HG02981 (cell line): Measurements from ENCODE around the gene EDAR.

Experiments used
- ATAC-seq: cut with Tn5 transposase; IDR thresholded peaks from one replicate; pipeline ENCODE4 v1.9.1; 2021; ENCODE audit warnings: mild to moderate bottlenecking, moderate library complexity; ENCODE audit not compliant: unreplicated experiment

Gene EDAR

DNA sequence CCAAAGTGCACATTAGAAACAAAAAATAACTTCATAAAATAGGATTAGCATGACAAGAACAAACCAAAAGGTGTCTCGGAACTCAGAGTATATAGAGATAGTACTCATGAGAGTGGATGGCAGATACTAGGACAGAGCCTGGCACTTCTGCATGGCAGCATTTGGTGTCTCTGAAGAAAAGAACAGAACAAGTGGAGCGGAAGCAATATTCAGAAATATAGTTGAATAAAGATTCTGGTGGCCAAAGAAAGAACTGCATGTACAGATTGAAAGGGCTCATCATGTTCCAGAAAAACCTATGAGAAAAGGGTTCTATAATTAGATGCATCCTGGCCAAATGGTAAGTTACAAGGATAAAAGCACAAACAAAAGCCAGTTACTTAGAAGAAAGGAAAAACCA lies 111.5 kb downstream of the EDAR start:
- no peak for ATAC-seq

- no peak for ATAC-seq
These were observed 118.9 kb downstream of the EDAR start for GRCh38 chr2:108870069-108870644.

- ATAC-seq = no peak
These were observed 119.5 kb downstream of the EDAR start for GRCh38 chr2:108869542-108869941.

DNA sequence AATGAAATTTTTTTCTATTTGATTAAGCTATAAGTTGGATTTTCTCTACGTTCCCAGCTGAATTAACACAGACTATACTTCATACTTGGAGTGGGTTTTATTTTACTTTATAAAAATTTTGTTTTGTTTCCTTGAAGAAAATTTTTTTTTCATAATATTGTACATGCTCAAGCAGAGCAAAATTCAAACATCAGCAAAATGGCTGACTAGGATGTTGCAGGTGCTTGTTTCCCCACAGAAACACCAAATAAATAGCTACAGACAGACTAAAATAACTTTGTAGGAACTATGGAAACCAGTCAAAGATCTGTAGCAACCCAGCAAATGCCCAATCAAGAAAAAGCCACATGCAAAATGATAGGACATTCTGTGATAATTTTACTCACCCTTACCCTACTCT lies 120.1 kb downstream of the EDAR start:
- no peak for ATAC-seq

GRCh38 chr2:108866041-108866440 lies 123.0 kb downstream of the EDAR start:
- ATAC-seq = no peak

GRCh38 chr2:108858894-108859293 lies 130.1 kb downstream of the EDAR start:
- ATAC-seq = no peak

GRCh38 chr2:108855194-108855593 lies 133.8 kb downstream of the EDAR start:
- ATAC-seq = no peak

DNA sequence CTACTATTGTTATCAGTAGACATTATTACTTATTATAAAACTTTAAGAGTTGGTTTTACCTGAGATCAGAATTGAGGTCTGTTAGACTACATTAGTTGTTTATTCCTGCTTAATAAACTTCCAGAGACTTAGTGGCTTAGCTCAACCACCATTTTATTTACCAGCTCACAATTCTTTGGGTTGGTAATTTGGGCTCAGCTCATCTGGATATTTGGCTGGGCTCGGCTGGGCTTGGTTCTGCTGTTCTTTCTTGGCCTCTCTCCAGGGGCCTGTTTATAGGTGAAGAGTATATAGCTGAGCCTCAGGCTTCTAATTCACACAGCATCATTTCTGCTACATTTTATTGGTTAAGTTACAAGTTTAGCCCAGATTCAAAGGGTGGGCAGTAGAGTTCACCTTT lies 134.5 kb downstream of the EDAR start:
- ATAC-seq = no peak

GRCh38 chr2:108853421-108853820 lies 135.6 kb downstream of the EDAR start:
- no peak for ATAC-seq

DNA sequence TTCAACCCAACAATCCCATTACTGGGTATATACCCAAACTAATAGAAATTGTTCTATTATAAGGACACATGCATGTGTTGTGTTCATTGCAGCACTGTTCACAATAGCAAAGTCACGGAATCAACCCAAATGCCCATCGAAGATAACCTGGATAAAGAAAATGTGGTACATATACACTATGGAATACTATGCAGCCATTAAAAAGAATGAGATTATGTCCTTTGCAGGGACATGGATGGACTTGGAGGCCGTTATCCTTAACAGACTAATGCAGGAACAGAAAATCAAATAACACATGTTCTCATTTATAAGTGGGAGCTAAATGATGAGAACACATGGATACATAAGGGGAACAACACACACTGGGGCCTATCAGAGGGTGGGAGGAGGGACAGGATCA lies 136.6 kb downstream of the EDAR start:
- no peak for ATAC-seq

- no peak for ATAC-seq
These were observed 142.0 kb downstream of the EDAR start for GRCh38 chr2:108847000-108847399.

DNA sequence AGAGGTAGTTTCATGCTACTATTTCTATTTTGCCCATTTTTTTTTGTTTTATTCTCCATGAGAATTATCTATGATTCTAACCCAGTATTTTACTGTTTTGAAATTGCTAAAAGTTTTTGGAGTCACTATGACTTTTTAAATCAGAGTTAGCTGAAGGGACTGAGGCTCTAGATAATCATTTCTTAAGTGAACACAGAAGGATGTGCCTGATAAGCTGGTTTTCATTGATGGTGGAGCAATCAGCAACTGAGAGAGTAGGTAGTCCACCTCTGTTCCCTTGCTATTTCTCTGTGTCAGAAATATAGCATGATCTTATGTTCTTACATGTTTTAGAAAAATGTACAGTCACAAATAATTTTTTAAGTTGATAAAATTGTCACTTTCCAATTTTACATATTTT lies 143.1 kb downstream of the EDAR start:
- ATAC-seq = no peak
